ENCODE results near the gene RCSD1. TPM values are rescaled to one million over a fixed set of nuclear protein-coding genes. Genes with fewer than 3 reads are reported as not detected.

The RCSD1 gene
- total and polyA plus RNA-seq, 2 of the 4 experiments (the other 2 are of a cell fraction), result 0.03 TPM; not detected in 1

DNA sequence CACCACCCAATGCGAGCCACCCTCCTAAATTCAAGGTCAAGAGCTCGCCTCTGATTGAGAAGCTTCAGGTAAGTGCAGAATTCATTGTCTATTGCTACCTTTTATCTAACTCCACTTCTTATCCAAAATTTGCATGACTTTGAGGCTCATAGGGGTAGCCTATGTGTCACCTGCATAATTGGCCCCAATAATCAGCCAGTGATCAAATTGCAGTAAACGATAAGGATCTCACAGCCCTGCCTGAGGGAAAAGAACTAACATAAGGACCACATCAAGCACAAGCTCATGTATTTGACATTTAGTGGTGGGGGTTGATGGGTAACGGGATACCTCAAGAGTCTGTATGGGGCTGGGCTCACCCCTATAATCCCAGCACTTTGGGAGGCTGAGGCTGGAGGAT is 60.0 kb downstream of the RCSD1 start:
- Histone ChIP-seq H2BK20ac (ENCODE audit: low read depth, low read length) (no peak overlapping the region), H3K18ac (ENCODE audit: low read depth, low read length) (no peak overlapping the region), H3K9me1 (ENCODE audit: insufficient read depth, low read length) (no peaks in the 10 kb centered on the region), H2BK5ac (ENCODE audit: low read depth, low read length, poor library complexity, severe bottlenecking) (no peak overlapping the region), H2AK5ac (ENCODE audit: low read depth, low read length) (no peak overlapping the region), H3K4ac (ENCODE audit: low read depth, low read length) (no peak overlapping the region), H3K27me3 (ENCODE audit: control insufficient read depth, insufficient read depth, low read length) (peaks cover 28% of the 10 kb centered on the region), H2AFZ (replicated peaks; ENCODE audit: low read length, poor library complexity) (no peak overlapping the region), H3K27ac (ENCODE audit: insufficient read depth, low read length) (no peak overlapping the region), H2AK9ac (replicated peaks; ENCODE audit: low read depth, low read length, poor library complexity) (no peak overlapping the region), H3K14ac (replicated peaks; ENCODE audit: low read depth, low read length) (no peak overlapping the region), H3K56ac (ENCODE audit: extremely low read depth, insufficient read depth, low read length) (no peak overlapping the region), H4K5ac (ENCODE audit: low read depth, low read length) (no peak overlapping the region), H2BK120ac (ENCODE audit: low read depth, low read length) (no peak overlapping the region), H4K8ac (ENCODE audit: low read depth in 2 of 2, low read length in 2 of 2) (no peak overlapping the region), H3K79me1 (ENCODE audit: low read depth in 1 of 2, low read length in 2 of 2) (no peaks in the 10 kb centered on the region), H3K4me3 (ENCODE audit: insufficient read depth, low read depth, low read length) (no peak overlapping the region), H4K20me1 (ENCODE audit: insufficient read depth, low read length) (no peaks in the 10 kb centered on the region), H4K91ac (ENCODE audit: insufficient read depth, low read depth, low read length) (no peak overlapping the region), H3K4me2 (ENCODE audit: low read depth, low read length) (no peak overlapping the region), H3K36me3 (ENCODE audit: control insufficient read depth, insufficient read depth, low read length) (no peaks in the 10 kb centered on the region), H3K9ac (ENCODE audit: low read depth, low read length) (no peak overlapping the region), H3K4me1 (ENCODE audit: control insufficient read depth, insufficient read depth, low read length) (no peaks in the 10 kb centered on the region), H2BK15ac (ENCODE audit: low read depth, low read length) (no peak overlapping the region), H3K9me3 (ENCODE audit: control insufficient read depth, insufficient read depth, low read length) (no peaks in the 10 kb centered on the region), H3K23ac (ENCODE audit: low read depth, low read length) (no peak overlapping the region)
- BruUV-seq (replicated peaks), result no TSS peak
- WGBS, 2 experiments (ENCODE audit: extremely low coverage in 2 of 2, insufficient read length in 1 of 2), result no CpG with 5 or more reads among the region's 4 CpGs
- ATAC-seq (ENCODE audit: low read depth), result no peak
- dilution Hi-C loops (cut with HindIII; ENCODE audit: low sequenced_read_pairs, unreplicated experiment), result no loop called here
- ChIA-PET CTCF (interaction anchor here (1.3 kb wide), 1 partner anchor 90 kb away, joined by 4 read pairs; no protein-coding TSS in a partner anchor), POLR2A (ENCODE audit: unreplicated experiment) (no interaction called here)
- no peak for TF ChIP-seq RCOR1 (IDR thresholded peaks at IDR 0.05; ENCODE audit: insufficient replicate concordance, low read length)
- TF ChIP-seq, protein P1, sequence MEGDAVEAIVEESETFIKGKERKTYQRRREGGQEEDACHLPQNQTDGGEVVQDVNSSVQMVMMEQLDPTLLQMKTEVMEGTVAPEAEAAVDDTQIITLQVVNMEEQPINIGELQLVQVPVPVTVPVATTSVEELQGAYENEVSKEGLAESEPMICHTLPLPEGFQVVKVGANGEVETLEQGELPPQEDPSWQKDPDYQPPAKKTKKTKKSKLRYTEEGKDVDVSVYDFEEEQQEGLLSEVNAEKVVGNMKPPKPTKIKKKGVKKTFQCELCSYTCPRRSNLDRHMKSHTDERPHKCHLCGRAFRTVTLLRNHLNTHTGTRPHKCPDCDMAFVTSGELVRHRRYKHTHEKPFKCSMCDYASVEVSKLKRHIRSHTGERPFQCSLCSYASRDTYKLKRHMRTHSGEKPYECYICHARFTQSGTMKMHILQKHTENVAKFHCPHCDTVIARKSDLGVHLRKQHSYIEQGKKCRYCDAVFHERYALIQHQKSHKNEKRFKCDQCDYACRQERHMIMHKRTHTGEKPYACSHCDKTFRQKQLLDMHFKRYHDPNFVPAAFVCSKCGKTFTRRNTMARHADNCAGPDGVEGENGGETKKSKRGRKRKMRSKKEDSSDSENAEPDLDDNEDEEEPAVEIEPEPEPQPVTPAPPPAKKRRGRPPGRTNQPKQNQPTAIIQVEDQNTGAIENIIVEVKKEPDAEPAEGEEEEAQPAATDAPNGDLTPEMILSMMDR (conservative IDR thresholded peaks at IDR 0.05; ENCODE audit: low read depth, low read length), result no peak
- TF ChIP-seq, protein P2, sequence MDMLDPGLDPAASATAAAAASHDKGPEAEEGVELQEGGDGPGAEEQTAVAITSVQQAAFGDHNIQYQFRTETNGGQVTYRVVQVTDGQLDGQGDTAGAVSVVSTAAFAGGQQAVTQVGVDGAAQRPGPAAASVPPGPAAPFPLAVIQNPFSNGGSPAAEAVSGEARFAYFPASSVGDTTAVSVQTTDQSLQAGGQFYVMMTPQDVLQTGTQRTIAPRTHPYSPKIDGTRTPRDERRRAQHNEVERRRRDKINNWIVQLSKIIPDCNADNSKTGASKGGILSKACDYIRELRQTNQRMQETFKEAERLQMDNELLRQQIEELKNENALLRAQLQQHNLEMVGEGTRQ (IDR thresholded peaks at IDR 0.05; ENCODE audit: low read depth, low read length), result no peak
- TF ChIP-seq RFX5 (IDR thresholded peaks at IDR 0.05; ENCODE audit: low read depth, low read length), result no peak
- no peak for TF ChIP-seq MXI1 (IDR thresholded peaks at IDR 0.05; ENCODE audit: borderline replicate concordance, low read depth, low read length)
- TF ChIP-seq SMC3 (IDR thresholded peaks at IDR 0.05; ENCODE audit: low read depth, low read length), result no peak
- no peak for TF ChIP-seq NFE2L2 (IDR thresholded peaks at IDR 0.05; ENCODE audit: low read depth, low read length)
- no peak for TF ChIP-seq CHD1 (IDR thresholded peaks at IDR 0.05; ENCODE audit: low read depth, low read length)
- TF ChIP-seq FOS (IDR thresholded peaks at IDR 0.05; ENCODE audit: low read depth, low read length), result no peak
- no peak for TF ChIP-seq POLR2A (IDR thresholded peaks at IDR 0.05; ENCODE audit: low read depth, low read length)
- TF ChIP-seq CEBPB (IDR thresholded peaks at IDR 0.05; ENCODE audit: low read depth, low read length), result no peak
- TF ChIP-seq BHLHE40 (IDR thresholded peaks at IDR 0.05; ENCODE audit: low read depth, low read length), result no peak
- TF ChIP-seq, protein P3, sequence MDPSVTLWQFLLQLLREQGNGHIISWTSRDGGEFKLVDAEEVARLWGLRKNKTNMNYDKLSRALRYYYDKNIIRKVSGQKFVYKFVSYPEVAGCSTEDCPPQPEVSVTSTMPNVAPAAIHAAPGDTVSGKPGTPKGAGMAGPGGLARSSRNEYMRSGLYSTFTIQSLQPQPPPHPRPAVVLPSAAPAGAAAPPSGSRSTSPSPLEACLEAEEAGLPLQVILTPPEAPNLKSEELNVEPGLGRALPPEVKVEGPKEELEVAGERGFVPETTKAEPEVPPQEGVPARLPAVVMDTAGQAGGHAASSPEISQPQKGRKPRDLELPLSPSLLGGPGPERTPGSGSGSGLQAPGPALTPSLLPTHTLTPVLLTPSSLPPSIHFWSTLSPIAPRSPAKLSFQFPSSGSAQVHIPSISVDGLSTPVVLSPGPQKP (IDR thresholded peaks at IDR 0.05; ENCODE audit: borderline replicate concordance, low read depth, low read length), result no peak
- no peak for TF ChIP-seq MAFK (IDR thresholded peaks at IDR 0.05; ENCODE audit: low read depth, low read length)
- no peak for TF ChIP-seq RAD21 (IDR thresholded peaks at IDR 0.05; ENCODE audit: low read length)
- TF ChIP-seq MAZ (IDR thresholded peaks at IDR 0.05; ENCODE audit: borderline replicate concordance, low read depth, low read length), result no peak
- no peak for DNase-seq
- in situ Hi-C loops (cut with MboI; ENCODE audit: low sequenced_read_pairs), result loop anchor here (25.0 kb wide), 1 partner anchor 428 kb away; no protein-coding TSS in a partner anchor
- intact Hi-C loops (cut with micrococcal nuclease), result no loop called here

All from IMR-90 (cell line).